ENCODE data around the gene GABBR2. TPM values are rescaled to one million over a fixed set of nuclear protein-coding genes. Genes with fewer than 3 reads are reported as not detected.
"Not testable (repeated sequence)": the region's sequence is repeated elsewhere in the genome, so short reads cannot be mapped to it uniquely, and the experiment has no call there.

Gene GABBR2
- polyA plus RNA-seq, 4 donors, result 0.09 to 1.4 (median 0.71) TPM; not detected in 1

DNA sequence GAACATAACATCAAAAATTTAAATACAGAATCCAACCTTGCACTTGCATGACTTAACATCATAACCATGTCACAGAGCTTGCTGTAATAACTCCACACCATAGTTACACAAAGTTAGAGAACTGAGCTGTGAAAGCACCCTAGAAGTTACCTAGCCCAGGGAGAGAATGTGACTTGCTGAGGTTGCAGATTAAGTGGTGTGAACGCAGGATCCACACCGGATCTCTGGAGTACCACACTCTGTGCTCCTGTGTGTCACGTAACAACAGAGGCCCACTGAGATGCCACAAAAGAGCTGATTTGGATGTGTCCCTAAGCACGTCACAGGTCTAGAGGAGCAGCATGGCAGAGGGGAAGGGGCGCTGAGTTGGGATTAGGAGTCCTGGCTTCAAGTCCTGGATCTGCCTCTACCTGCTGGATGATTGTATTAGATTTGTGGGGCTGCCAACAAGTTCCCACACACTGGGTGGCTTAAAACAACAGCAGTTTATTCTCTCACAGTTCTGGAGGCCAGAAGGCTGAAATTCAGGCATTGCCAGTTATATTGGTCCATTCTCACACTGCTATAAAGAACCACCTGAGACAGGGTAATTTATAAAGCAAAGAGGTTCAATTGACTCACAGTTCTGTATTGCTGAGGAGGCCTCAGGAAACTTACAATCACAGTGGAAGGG lies 240.0 kb downstream of the GABBR2 start:
- Histone ChIP-seq H3K4me1 (ENCODE audit: control insufficient read depth in 3 of 3, insufficient read depth in 2 of 3, low read depth in 1 of 3, low read length in 2 of 3) (peaks cover 0 to 5% (median 0%) of the 10 kb centered on the region in 3 donors), H3K4me3 (ENCODE audit: low read depth in 1 of 3, low read length in 3 of 3) (no peak overlapping the region), H3K36me3 (ENCODE audit: control insufficient read depth in 3 of 3, insufficient read depth in 2 of 3, low read depth in 1 of 3, low read length in 3 of 3) (no peaks in the 10 kb centered on the region), H3K27me3 (ENCODE audit: control insufficient read depth in 3 of 3, insufficient read depth in 3 of 3, low read length in 3 of 3) (peaks cover 0 to 1% (median 0%) of the 10 kb centered on the region in 3 donors), H3K9me3 (ENCODE audit: control insufficient read depth in 2 of 2, insufficient read depth in 1 of 2, low read depth in 1 of 2, low read length in 1 of 2) (peaks cover 0 to 8% of the 10 kb centered on the region in 2 donors), H3K27ac (ENCODE audit: low read depth in 1 of 3, low read length in 2 of 3) (no peak overlapping the region)
- FAIRE-seq, result no peak
- WGBS, 3 donors, result 86 to 91% (median 87%) methylated on average over 5 of the region's 5 CpGs
- DNase-seq, result no peak

- Histone ChIP-seq H3K9me3 (ENCODE audit: control insufficient read depth in 2 of 2, insufficient read depth in 1 of 2, low read depth in 1 of 2, low read length in 1 of 2) (peaks cover 0 to 27% of the 10 kb centered on the region in 2 donors), H3K27ac (ENCODE audit: low read depth in 1 of 3, low read length in 2 of 3) (no peak overlapping the region), H3K4me3 (ENCODE audit: low read depth in 1 of 3, low read length in 3 of 3) (no peak overlapping the region), H3K4me1 (ENCODE audit: control insufficient read depth in 3 of 3, insufficient read depth in 2 of 3, low read depth in 1 of 3, low read length in 2 of 3) (no peaks in the 10 kb centered on the region), H3K36me3 (ENCODE audit: control insufficient read depth in 3 of 3, insufficient read depth in 2 of 3, low read depth in 1 of 3, low read length in 3 of 3) (no peaks in the 10 kb centered on the region), H3K27me3 (ENCODE audit: control insufficient read depth in 3 of 3, insufficient read depth in 3 of 3, low read length in 3 of 3) (peaks cover 0 to 1% (median 0%) of the 10 kb centered on the region in 3 donors)
- no peak for FAIRE-seq
- no peak for DNase-seq
- 60 to 75% (median 68%) methylated on average over 5 of the region's 5 CpGs for WGBS, 3 donors
Observed at GRCh38 chr9:98465799-98466198, 242.9 kb downstream of the GABBR2 start.

DNA sequence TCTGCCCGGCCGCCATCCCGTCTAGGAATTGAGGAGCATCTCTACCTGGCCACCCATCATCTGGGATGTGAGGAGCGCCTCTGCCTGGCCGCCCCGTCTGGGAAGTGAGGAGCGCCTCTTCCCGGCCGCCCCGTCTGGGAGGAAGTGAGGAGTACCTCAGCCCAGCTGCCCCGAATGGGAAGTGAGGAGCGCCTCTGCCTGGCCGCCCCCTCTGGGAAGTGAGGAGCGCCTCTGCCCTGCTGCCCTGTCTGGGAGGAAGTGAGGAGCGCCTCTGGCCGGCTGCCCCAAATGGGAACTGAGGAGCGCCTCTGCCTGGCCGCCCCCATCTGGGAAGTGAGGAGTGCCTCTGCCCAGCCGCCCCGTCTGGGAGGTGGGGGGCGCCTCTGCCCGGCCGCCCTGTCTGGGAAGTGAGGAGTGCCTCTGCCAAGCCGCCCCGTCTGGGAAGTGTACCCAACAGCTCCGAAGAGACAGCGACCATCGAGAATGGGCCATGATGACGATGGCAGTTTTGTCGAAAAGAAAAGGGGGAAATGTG lies 244.5 kb downstream of the GABBR2 start:
- WGBS, 3 donors, result 96 to 98% (median 98%) methylated on average over 27 to 30 of the region's 30 CpGs
- not testable (repeated sequence) for H3K27me3 ChIP-seq (ENCODE audit: control insufficient read depth in 3 of 3, insufficient read depth in 3 of 3, low read length in 3 of 3); H3K4me1 ChIP-seq (ENCODE audit: control insufficient read depth in 3 of 3, insufficient read depth in 2 of 3, low read depth in 1 of 3, low read length in 2 of 3); DNase-seq; H3K4me3 ChIP-seq (ENCODE audit: low read depth in 1 of 3, low read length in 3 of 3); H3K36me3 ChIP-seq (ENCODE audit: control insufficient read depth in 3 of 3, insufficient read depth in 2 of 3, low read depth in 1 of 3, low read length in 3 of 3); FAIRE-seq; H3K27ac ChIP-seq (ENCODE audit: low read depth in 1 of 3, low read length in 2 of 3)
- H3K9me3 ChIP-seq (ENCODE audit: control insufficient read depth in 2 of 2, insufficient read depth in 1 of 2, low read depth in 1 of 2, low read length in 1 of 2), result peaks cover 0 to 34% of the 10 kb centered on the region in 2 donors

DNA sequence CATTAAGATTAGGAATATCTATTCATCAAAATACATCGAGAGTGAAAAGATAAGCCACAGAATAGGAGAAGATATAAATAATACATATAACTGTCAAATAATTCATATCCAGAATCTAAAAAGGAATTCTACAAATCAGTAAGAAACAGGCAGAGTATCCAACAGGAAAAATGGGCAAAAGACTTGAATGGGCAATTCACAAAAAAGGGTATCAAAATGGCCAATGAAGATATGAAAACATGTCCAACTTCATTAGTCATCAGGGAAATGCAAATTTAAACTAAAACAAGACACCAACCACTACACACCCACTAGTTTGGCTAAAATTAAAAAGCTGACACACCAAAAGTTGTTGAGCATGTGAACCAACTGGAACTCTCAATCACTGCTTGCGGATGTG lies 246.4 kb downstream of the GABBR2 start:
- Histone ChIP-seq H3K4me1 (ENCODE audit: control insufficient read depth in 3 of 3, insufficient read depth in 2 of 3, low read depth in 1 of 3, low read length in 2 of 3) (no peaks in the 10 kb centered on the region), H3K27ac (ENCODE audit: low read depth in 1 of 3, low read length in 2 of 3) (no peak overlapping the region), H3K9me3 (ENCODE audit: control insufficient read depth in 2 of 2, insufficient read depth in 1 of 2, low read depth in 1 of 2, low read length in 1 of 2) (peaks cover 0 to 34% of the 10 kb centered on the region in 2 donors), H3K4me3 (ENCODE audit: low read depth in 1 of 3, low read length in 3 of 3) (no peak overlapping the region), H3K27me3 (ENCODE audit: control insufficient read depth in 3 of 3, insufficient read depth in 3 of 3, low read length in 3 of 3) (peaks cover 0 to 1% (median 0%) of the 10 kb centered on the region in 3 donors), H3K36me3 (ENCODE audit: control insufficient read depth in 3 of 3, insufficient read depth in 2 of 3, low read depth in 1 of 3, low read length in 3 of 3) (no peaks in the 10 kb centered on the region)
- DNase-seq (no peak), FAIRE-seq (no peak)
- WGBS, 3 donors, result 91 to 94% (median 92%) methylated on average over 2 of the region's 2 CpGs

GRCh38 chr9:98460704-98461103 lies 248.0 kb downstream of the GABBR2 start:
- FAIRE-seq, result no peak
- DNase-seq, result no peak
- Histone ChIP-seq H3K4me1 (ENCODE audit: control insufficient read depth in 3 of 3, insufficient read depth in 2 of 3, low read depth in 1 of 3, low read length in 2 of 3) (peaks cover 0 to 3% (median 0%) of the 10 kb centered on the region in 3 donors), H3K27me3 (ENCODE audit: control insufficient read depth in 3 of 3, insufficient read depth in 3 of 3, low read length in 3 of 3) (peaks cover 0 to 3% (median 0%) of the 10 kb centered on the region in 3 donors), H3K4me3 (ENCODE audit: low read depth in 1 of 3, low read length in 3 of 3) (no peak overlapping the region), H3K27ac (ENCODE audit: low read depth in 1 of 3, low read length in 2 of 3) (no peak overlapping the region), H3K9me3 (ENCODE audit: control insufficient read depth in 2 of 2, insufficient read depth in 1 of 2, low read depth in 1 of 2, low read length in 1 of 2) (peaks cover 0 to 32% of the 10 kb centered on the region in 2 donors), H3K36me3 (ENCODE audit: control insufficient read depth in 3 of 3, insufficient read depth in 2 of 3, low read depth in 1 of 3, low read length in 3 of 3) (no peaks in the 10 kb centered on the region)

DNA sequence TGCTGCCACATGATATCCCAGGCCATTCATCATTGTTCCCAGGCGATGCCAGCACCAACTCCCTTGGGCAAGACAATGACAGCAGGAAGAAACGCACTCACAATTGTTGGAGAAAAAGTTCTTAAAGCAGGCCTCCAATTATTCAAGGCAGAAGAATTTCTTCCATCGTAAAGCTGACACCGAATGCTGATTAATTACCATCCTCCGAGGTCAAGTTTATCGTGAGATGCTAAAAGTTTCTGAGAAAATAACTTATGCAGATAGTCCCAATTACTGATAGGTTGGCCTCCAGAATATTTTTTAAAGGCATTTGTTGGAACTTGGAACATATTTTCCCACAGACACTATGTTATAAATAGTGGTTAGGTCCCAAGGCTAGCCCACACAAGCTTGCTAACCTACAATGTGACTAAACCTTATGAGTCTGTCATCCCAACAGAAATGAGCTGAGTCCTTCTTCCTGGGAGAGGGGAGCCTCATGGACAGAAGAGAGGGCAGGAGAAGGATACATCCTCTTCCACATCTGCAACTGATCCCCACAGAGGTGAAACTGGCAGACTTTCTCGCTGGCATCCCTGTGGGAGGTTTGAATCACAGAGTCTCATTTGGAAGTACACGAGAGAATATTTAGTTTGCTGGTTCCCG lies 250.9 kb downstream of the GABBR2 start:
- Histone ChIP-seq H3K36me3 (ENCODE audit: control insufficient read depth in 3 of 3, insufficient read depth in 2 of 3, low read depth in 1 of 3, low read length in 3 of 3) (no peaks in the 10 kb centered on the region), H3K9me3 (ENCODE audit: control insufficient read depth in 2 of 2, insufficient read depth in 1 of 2, low read depth in 1 of 2, low read length in 1 of 2) (peaks cover 0 to 20% of the 10 kb centered on the region in 2 donors), H3K27ac (ENCODE audit: low read depth in 1 of 3, low read length in 2 of 3) (no peak overlapping the region), H3K27me3 (ENCODE audit: control insufficient read depth in 3 of 3, insufficient read depth in 3 of 3, low read length in 3 of 3) (peaks cover 0 to 3% (median 0%) of the 10 kb centered on the region in 3 donors), H3K4me1 (ENCODE audit: control insufficient read depth in 3 of 3, insufficient read depth in 2 of 3, low read depth in 1 of 3, low read length in 2 of 3) (peaks cover 0 to 3% (median 0%) of the 10 kb centered on the region in 3 donors), H3K4me3 (ENCODE audit: low read depth in 1 of 3, low read length in 3 of 3) (no peak overlapping the region)
- DNase-seq (no peak), FAIRE-seq (no peak)
- WGBS, 3 donors, result 71 to 73% (median 72%) methylated on average over 9 of the region's 9 CpGs

- Histone ChIP-seq H3K4me3 (ENCODE audit: low read depth in 1 of 3, low read length in 3 of 3) (no peak overlapping the region), H3K9me3 (ENCODE audit: control insufficient read depth in 2 of 2, insufficient read depth in 1 of 2, low read depth in 1 of 2, low read length in 1 of 2) (peaks cover 0 to 7% of the 10 kb centered on the region in 2 donors), H3K27me3 (ENCODE audit: control insufficient read depth in 3 of 3, insufficient read depth in 3 of 3, low read length in 3 of 3) (peaks cover 0 to 3% (median 0%) of the 10 kb centered on the region in 3 donors), H3K4me1 (ENCODE audit: control insufficient read depth in 3 of 3, insufficient read depth in 2 of 3, low read depth in 1 of 3, low read length in 2 of 3) (peaks cover 0 to 3% (median 0%) of the 10 kb centered on the region in 3 donors), H3K27ac (ENCODE audit: low read depth in 1 of 3, low read length in 2 of 3) (no peak overlapping the region), H3K36me3 (ENCODE audit: control insufficient read depth in 3 of 3, insufficient read depth in 2 of 3, low read depth in 1 of 3, low read length in 3 of 3) (no peaks in the 10 kb centered on the region)
- FAIRE-seq, result no peak
- WGBS, 3 donors, result 17 to 30% (median 19%) methylated on average over 2 of the region's 2 CpGs
- DNase-seq, result no peak
Observed at GRCh38 chr9:98456156-98456613, 252.6 kb downstream of the GABBR2 start.

- DNase-seq (no peak), FAIRE-seq (no peak)
- Histone ChIP-seq H3K27me3 (ENCODE audit: control insufficient read depth in 3 of 3, insufficient read depth in 3 of 3, low read length in 3 of 3) (peaks cover 0 to 3% (median 0%) of the 10 kb centered on the region in 3 donors), H3K9me3 (ENCODE audit: control insufficient read depth in 2 of 2, insufficient read depth in 1 of 2, low read depth in 1 of 2, low read length in 1 of 2) (peaks cover 0 to 7% of the 10 kb centered on the region in 2 donors), H3K36me3 (ENCODE audit: control insufficient read depth in 3 of 3, insufficient read depth in 2 of 3, low read depth in 1 of 3, low read length in 3 of 3) (no peaks in the 10 kb centered on the region), H3K27ac (ENCODE audit: low read depth in 1 of 3, low read length in 2 of 3) (no peak overlapping the region), H3K4me3 (ENCODE audit: low read depth in 1 of 3, low read length in 3 of 3) (no peak overlapping the region), H3K4me1 (ENCODE audit: control insufficient read depth in 3 of 3, insufficient read depth in 2 of 3, low read depth in 1 of 3, low read length in 2 of 3) (peaks cover 0 to 3% (median 0%) of the 10 kb centered on the region in 3 donors)
- 59 to 68% (median 65%) methylated on average over 12 of the region's 12 CpGs for WGBS, 3 donors
Observed at GRCh38 chr9:98455256-98456155, 253.2 kb downstream of the GABBR2 start.
